ENCODE measurements around the gene PTPRN2. TPM values are rescaled to one million over a fixed set of nuclear protein-coding genes. Genes with fewer than 3 reads are reported as not detected.

PTPRN2 gene
- total RNA-seq, 2 experiments from 2014 or later = 0.70 TPM; not detected in 1

GRCh38 chr7:158548726-158549125 is 38.9 kb downstream of the PTPRN2 start:
- H3K36me3 ChIP-seq (ENCODE audit: insufficient read depth, low read length) = no peaks in the 10 kb centered on the region
- intact Hi-C loops (cut with micrococcal nuclease; ENCODE audit: unreplicated experiment) = no loop called here
- POLR2A ChIA-PET = no interaction called here
- no peak for DNase-seq (ENCODE audit: low spot score)
- no TSS peak for BruUV-seq (replicated peaks)
- H2AFZ ChIP-seq (ENCODE audit: low read length) = no peak overlapping the region
- no peaks in the 10 kb centered on the region for H4K20me1 ChIP-seq (ENCODE audit: insufficient read depth, low read length)
- no peaks in the 10 kb centered on the region for H3K9me2 ChIP-seq (ENCODE audit: insufficient read depth, low read length)
- H3K79me2 ChIP-seq (ENCODE audit: insufficient read depth, low read depth, low read length) = no peaks in the 10 kb centered on the region
- H3K9me3 ChIP-seq (ENCODE audit: low read length) = no peaks in the 10 kb centered on the region
- no peak overlapping the region for H3K27ac ChIP-seq (ENCODE audit: low read depth, low read length, poor library complexity, severe bottlenecking)
- no peak overlapping the region for H3K4me2 ChIP-seq (ENCODE audit: low read length)
- CTCF ChIA-PET (ENCODE audit: unreplicated experiment) = no interaction called here
- TF ChIP-seq EZH2phosphoT487 (IDR thresholded peaks at IDR 0.05; ENCODE audit: borderline replicate concordance, low read depth, low read length) = no peak
- no peak for TF ChIP-seq CTCF (conservative IDR thresholded peaks at IDR 0.05; ENCODE audit: low read length)
- H3K4me1 ChIP-seq (ENCODE audit: insufficient read depth, low read length, poor library complexity, severe bottlenecking) = no peaks in the 10 kb centered on the region
- H3K4me3 ChIP-seq (ENCODE audit: low read depth, low read length, poor library complexity, severe bottlenecking) = no peak overlapping the region

- POLR2A ChIA-PET = no interaction called here
- TF ChIP-seq EZH2phosphoT487 (IDR thresholded peaks at IDR 0.05; ENCODE audit: borderline replicate concordance, low read depth, low read length) = no peak
- TF ChIP-seq CTCF (conservative IDR thresholded peaks at IDR 0.05; ENCODE audit: low read length) = no peak
- CTCF ChIA-PET (ENCODE audit: unreplicated experiment) = no interaction called here
- Histone ChIP-seq H3K4me2 (ENCODE audit: low read length) (no peak overlapping the region), H3K79me2 (ENCODE audit: insufficient read depth, low read depth, low read length) (no peaks in the 10 kb centered on the region), H3K9me3 (ENCODE audit: low read length) (no peaks in the 10 kb centered on the region), H3K27ac (ENCODE audit: low read depth, low read length, poor library complexity, severe bottlenecking) (no peak overlapping the region), H3K4me1 (ENCODE audit: insufficient read depth, low read length, poor library complexity, severe bottlenecking) (no peaks in the 10 kb centered on the region), H3K9me2 (ENCODE audit: insufficient read depth, low read length) (no peaks in the 10 kb centered on the region), H3K36me3 (ENCODE audit: insufficient read depth, low read length) (no peaks in the 10 kb centered on the region), H2AFZ (ENCODE audit: low read length) (no peak overlapping the region), H3K4me3 (ENCODE audit: low read depth, low read length, poor library complexity, severe bottlenecking) (no peak overlapping the region), H4K20me1 (ENCODE audit: insufficient read depth, low read length) (no peaks in the 10 kb centered on the region)
- intact Hi-C loops (cut with micrococcal nuclease; ENCODE audit: unreplicated experiment) = no loop called here
- no peak for DNase-seq (ENCODE audit: low spot score)
- no TSS peak for BruUV-seq (replicated peaks)
Observed at GRCh38 chr7:158547817-158548216, 39.8 kb downstream of the PTPRN2 start.

GRCh38 chr7:158546626-158547025 is 41.0 kb downstream of the PTPRN2 start:
- CTCF ChIA-PET (ENCODE audit: unreplicated experiment) = no interaction called here
- no peak overlapping the region for H2AFZ ChIP-seq (ENCODE audit: low read length)
- no peak overlapping the region for H3K27ac ChIP-seq (ENCODE audit: low read depth, low read length, poor library complexity, severe bottlenecking)
- POLR2A ChIA-PET = no interaction called here
- TF ChIP-seq CTCF (conservative IDR thresholded peaks at IDR 0.05; ENCODE audit: low read length) (no peak), EZH2phosphoT487 (IDR thresholded peaks at IDR 0.05; ENCODE audit: borderline replicate concordance, low read depth, low read length) (no peak)
- no peak overlapping the region for H3K4me3 ChIP-seq (ENCODE audit: low read depth, low read length, poor library complexity, severe bottlenecking)
- H3K79me2 ChIP-seq (ENCODE audit: insufficient read depth, low read depth, low read length) = no peaks in the 10 kb centered on the region
- no TSS peak for BruUV-seq (replicated peaks)
- no peaks in the 10 kb centered on the region for H3K9me3 ChIP-seq (ENCODE audit: low read length)
- no peaks in the 10 kb centered on the region for H3K36me3 ChIP-seq (ENCODE audit: insufficient read depth, low read length)
- H3K4me1 ChIP-seq (ENCODE audit: insufficient read depth, low read length, poor library complexity, severe bottlenecking) = peaks cover 3% of the 10 kb centered on the region
- H3K4me2 ChIP-seq (ENCODE audit: low read length) = no peak overlapping the region
- no peak for DNase-seq (ENCODE audit: low spot score)
- H4K20me1 ChIP-seq (ENCODE audit: insufficient read depth, low read length) = no peaks in the 10 kb centered on the region
- intact Hi-C loops (cut with micrococcal nuclease; ENCODE audit: unreplicated experiment) = no loop called here
- H3K9me2 ChIP-seq (ENCODE audit: insufficient read depth, low read length) = no peaks in the 10 kb centered on the region

Data from OCI-LY7 (cell line).